ENCODE measurements around the gene CT45A1. TPM values are rescaled to one million over a fixed set of nuclear protein-coding genes. Genes with fewer than 3 reads are reported as not detected.
"Not testable (repeated sequence)": the region's sequence is repeated elsewhere in the genome, so short reads cannot be mapped to it uniquely, and the experiment has no call there.

Gene CT45A1
- total RNA-seq, 1 donor from 2014 or later: not detected

DNA sequence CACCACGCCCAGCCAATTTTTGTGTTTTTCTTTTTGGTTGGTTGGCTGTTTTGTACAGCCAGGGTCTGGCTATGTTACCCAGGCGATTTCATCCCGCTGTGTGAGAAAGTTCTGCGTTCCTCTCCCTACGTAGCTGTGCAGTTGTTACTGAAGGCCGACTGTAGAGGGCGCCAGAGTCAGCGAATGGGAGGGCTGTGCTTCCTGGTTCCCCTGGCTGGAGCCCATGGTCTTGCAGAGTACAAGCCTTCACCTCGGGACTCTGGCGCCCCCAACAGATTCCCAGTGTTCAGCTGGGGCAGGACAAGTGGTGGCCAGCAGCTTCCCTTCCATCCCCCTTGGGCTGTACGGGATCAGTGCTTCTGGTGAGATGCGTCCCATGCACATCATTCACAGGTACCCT, 5.6 kb upstream of the CT45A1 start:
- H3K27ac ChIP-seq: no peak overlapping the region
- no peak for TF ChIP-seq POLR2A (IDR thresholded peaks at IDR 0.05)
- TF ChIP-seq, protein P1, sequence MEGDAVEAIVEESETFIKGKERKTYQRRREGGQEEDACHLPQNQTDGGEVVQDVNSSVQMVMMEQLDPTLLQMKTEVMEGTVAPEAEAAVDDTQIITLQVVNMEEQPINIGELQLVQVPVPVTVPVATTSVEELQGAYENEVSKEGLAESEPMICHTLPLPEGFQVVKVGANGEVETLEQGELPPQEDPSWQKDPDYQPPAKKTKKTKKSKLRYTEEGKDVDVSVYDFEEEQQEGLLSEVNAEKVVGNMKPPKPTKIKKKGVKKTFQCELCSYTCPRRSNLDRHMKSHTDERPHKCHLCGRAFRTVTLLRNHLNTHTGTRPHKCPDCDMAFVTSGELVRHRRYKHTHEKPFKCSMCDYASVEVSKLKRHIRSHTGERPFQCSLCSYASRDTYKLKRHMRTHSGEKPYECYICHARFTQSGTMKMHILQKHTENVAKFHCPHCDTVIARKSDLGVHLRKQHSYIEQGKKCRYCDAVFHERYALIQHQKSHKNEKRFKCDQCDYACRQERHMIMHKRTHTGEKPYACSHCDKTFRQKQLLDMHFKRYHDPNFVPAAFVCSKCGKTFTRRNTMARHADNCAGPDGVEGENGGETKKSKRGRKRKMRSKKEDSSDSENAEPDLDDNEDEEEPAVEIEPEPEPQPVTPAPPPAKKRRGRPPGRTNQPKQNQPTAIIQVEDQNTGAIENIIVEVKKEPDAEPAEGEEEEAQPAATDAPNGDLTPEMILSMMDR (IDR thresholded peaks at IDR 0.05): no peak
- no peak for TF ChIP-seq POLR2AphosphoS5 (IDR thresholded peaks at IDR 0.05; ENCODE audit: insufficient read depth in 1 of 2, low read depth in 1 of 2)
- H3K36me3 ChIP-seq: no peaks in the 10 kb centered on the region
- no peaks in the 10 kb centered on the region for H3K4me1 ChIP-seq
- H3K27me3 ChIP-seq: no peaks in the 10 kb centered on the region
- H3K4me3 ChIP-seq: no peak overlapping the region
- intact Hi-C loops (cut with DNase I): no loop called here
- no peak for DNase-seq (ENCODE audit: extremely low spot score in 2 of 2)
- H3K9me3 ChIP-seq: no peaks in the 10 kb centered on the region

- Histone ChIP-seq H3K9me3 (no peaks in the 10 kb centered on the region), H3K36me3 (no peaks in the 10 kb centered on the region), H3K27me3 (no peaks in the 10 kb centered on the region), H3K27ac (no peak overlapping the region), H3K4me1 (no peaks in the 10 kb centered on the region), H3K4me3 (no peak overlapping the region)
- intact Hi-C loops (cut with DNase I): no loop called here
- TF ChIP-seq POLR2A (IDR thresholded peaks at IDR 0.05) (no peak), POLR2AphosphoS5 (IDR thresholded peaks at IDR 0.05; ENCODE audit: insufficient read depth in 1 of 2, low read depth in 1 of 2) (no peak)
- TF ChIP-seq, protein P1 (IDR thresholded peaks at IDR 0.05): no peak
- DNase-seq (ENCODE audit: extremely low spot score in 2 of 2): no peak
Measured at GRCh38 chrX:135713795-135714194, 356 bp downstream of the CT45A1 start.

- H3K27ac ChIP-seq; H3K9me3 ChIP-seq; H3K4me1 ChIP-seq; H3K4me3 ChIP-seq; H3K36me3 ChIP-seq; DNase-seq (ENCODE audit: extremely low spot score in 2 of 2); intact Hi-C loops (cut with DNase I); H3K27me3 ChIP-seq: not testable (repeated sequence)
Measured at GRCh38 chrX:135734666-135735065, 21.2 kb downstream of the CT45A1 start.

GRCh38 chrX:135737366-135738071, 24.1 kb downstream of the CT45A1 start:
- H3K4me1 ChIP-seq: no peaks in the 10 kb centered on the region
- H3K27ac ChIP-seq: no peak overlapping the region
- H3K27me3 ChIP-seq: no peaks in the 10 kb centered on the region
- no peak for DNase-seq (ENCODE audit: extremely low spot score in 2 of 2)
- H3K9me3 ChIP-seq: no peaks in the 10 kb centered on the region
- TF ChIP-seq POLR2AphosphoS5 (IDR thresholded peaks at IDR 0.05; ENCODE audit: insufficient read depth in 1 of 2, low read depth in 1 of 2) (no peak), POLR2A (IDR thresholded peaks at IDR 0.05) (no peak)
- TF ChIP-seq, protein P1 (IDR thresholded peaks at IDR 0.05): no peak
- intact Hi-C loops (cut with DNase I): no loop called here
- H3K36me3 ChIP-seq: no peaks in the 10 kb centered on the region
- no peak overlapping the region for H3K4me3 ChIP-seq

- no peaks in the 10 kb centered on the region for H3K9me3 ChIP-seq
- no peaks in the 10 kb centered on the region for H3K4me1 ChIP-seq
- no peak overlapping the region for H3K27ac ChIP-seq
- H3K4me3 ChIP-seq: no peak overlapping the region
- no peaks in the 10 kb centered on the region for H3K36me3 ChIP-seq
- no peak for DNase-seq (ENCODE audit: extremely low spot score in 2 of 2)
- no peaks in the 10 kb centered on the region for H3K27me3 ChIP-seq
- intact Hi-C loops (cut with DNase I): no loop called here
- TF ChIP-seq POLR2AphosphoS5 (IDR thresholded peaks at IDR 0.05; ENCODE audit: insufficient read depth in 1 of 2, low read depth in 1 of 2) (no peak), POLR2A (IDR thresholded peaks at IDR 0.05) (no peak)
- TF ChIP-seq, protein P1 (IDR thresholded peaks at IDR 0.05): no peak
Measured at GRCh38 chrX:135740681-135741149, 27.3 kb downstream of the CT45A1 start.
